HG03521 (cell line): ENCODE measurements around the gene OAS1.
"Not testable (repeated sequence)": the region's sequence is repeated elsewhere in the genome, so short reads cannot be mapped to it uniquely, and the experiment has no call there.

Experiments
- ATAC-seq: cut with Tn5 transposase; IDR thresholded peaks from one replicate; pipeline ENCODE4 v1.9.1; 2021; ENCODE audit warnings: mild to moderate bottlenecking, moderate library complexity; ENCODE audit not compliant: unreplicated experiment

OAS1 gene

DNA sequence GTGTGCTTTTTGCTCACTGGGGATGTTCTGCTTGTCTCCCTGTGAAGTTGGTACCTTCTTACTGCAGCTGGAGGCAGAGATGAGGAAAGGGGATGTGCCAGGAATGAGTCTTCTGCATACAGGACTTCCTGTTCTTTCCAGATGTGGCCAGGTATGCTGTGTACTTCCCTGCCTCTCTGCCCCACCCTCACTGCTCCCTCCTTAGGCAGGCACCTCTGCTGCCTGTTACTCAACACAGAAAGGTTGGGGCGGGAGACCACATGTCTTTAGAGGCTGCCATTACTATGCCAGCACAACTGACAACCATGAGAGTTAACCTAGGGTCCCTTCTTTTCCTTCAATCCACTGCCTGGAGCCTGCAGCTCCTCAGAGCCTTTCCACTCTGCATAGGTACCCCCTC, 29.5 kb downstream of the OAS1 start:
- ATAC-seq = no peak

DNA sequence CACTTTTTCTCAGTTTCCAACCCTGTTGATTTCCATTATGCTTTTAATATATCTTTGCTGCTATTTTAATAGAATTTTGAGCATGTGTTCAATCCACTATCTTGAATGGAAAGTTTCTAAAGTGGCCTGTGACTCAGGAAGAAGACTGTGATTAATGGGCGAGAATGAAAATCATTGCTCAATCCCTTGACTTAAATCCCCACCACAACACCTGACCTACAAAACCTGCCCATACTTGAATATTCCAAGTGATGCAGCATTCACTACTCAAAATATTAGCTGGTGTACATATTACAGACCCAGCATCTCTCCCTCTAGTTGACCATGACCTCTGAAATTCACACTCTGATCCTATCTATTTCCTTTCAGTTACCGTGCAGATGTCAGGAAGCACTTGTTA, 30.2 kb downstream of the OAS1 start:
- ATAC-seq = no peak

DNA sequence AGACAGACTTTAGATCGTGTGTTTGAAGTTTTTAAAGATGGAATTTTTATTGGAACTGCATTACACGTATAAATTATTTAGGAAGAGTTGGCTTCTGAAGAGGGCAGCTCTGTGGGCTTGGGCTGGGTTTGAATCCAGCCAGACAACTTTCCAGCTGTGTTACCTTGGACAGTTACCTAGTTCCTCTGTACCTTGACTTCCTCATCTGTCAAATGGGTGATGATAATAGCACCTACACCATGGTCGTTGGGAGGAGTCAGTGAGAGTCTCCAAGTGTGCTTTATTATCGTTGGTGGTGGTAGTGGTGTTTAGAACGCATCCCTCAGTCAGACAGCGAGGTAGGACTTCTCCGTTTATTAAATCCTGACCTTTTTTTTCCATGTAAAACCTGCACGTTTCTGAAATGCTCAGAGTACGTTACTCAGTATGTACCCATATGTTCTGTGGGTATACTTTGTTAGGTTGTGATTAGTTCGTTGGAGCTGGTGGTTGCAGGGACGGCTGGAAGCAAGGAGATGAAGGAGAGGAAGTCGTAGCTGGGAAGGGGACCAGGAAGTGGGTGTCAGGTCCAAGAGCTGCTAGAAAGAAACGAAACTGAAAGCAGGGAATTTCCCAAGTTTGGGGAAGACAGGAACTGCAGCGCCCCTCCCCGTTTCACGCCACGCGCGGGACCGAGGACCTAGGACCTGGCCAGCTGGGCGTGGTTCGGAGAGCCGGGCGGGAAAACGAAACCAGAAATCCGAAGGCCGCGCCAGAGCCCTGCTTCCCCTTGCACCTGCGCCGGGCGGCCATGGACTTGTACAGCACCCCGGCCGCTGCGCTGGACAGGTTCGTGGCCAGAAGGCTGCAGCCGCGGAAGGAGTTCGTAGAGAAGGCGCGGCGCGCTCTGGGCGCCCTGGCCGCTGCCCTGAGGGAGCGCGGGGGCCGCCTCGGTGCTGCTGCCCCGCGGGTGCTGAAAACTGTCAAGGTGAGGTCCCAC, 31.3 kb downstream of the OAS1 start, which contains the start of gene OAS3:
TSS of gene OAS3 (plus strand) at position 734 of the 979 bp plus-strand sequence. CDS start at position 791, 57 bp downstream.
- ATAC-seq = no peak

DNA sequence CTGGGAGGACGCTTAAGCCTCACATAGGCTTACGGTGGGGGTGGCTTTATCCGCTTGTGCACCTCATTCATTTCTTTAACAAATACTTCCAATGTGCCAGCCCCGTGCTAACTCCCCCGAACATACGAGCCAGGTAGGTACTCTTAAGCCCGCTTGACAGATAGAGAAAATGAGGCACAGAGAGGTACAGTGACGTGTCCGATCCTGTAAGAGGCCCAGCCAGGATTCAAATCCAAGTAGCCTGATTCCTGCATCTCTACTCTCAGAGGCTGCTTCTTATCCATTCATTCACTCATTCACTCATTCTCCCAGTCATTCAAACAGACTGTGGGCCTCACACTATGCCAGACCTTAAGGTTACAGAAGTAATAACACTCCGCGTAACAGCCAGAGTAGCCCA, 32.0 kb downstream of the OAS1 start:
- ATAC-seq = no peak

DNA sequence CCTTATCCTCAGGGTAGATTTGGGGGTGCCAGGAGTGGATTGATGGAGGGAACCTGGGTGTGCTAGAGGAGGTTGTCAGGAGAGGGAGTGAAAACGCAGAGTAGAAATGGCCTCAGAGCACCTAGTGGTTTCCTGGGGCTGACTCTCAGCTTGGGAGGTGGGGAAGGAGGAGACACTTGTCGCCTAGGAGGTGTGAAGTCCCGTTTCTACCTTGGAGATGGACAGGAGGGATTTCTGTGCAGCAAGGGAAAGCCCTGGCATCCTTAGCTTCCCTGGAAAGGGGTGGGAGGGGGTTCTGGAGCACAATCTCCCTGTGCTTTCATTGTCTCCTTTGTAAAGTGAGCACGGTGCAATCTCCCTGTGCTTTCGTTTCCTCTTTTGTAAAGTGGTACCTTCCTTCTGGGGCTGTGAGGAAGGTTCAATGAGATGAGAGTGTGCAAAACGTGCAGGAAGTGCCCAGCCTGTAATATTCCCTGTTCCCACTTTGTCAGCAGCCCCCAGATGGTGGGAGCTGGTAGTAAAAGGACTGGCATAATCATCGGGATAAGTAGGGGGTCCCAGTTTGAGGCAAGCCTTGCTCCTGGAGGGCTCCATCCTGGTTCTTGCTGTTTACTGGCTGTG, 33.1 kb downstream of the OAS1 start:
- ATAC-seq = peak; percentile 56

DNA sequence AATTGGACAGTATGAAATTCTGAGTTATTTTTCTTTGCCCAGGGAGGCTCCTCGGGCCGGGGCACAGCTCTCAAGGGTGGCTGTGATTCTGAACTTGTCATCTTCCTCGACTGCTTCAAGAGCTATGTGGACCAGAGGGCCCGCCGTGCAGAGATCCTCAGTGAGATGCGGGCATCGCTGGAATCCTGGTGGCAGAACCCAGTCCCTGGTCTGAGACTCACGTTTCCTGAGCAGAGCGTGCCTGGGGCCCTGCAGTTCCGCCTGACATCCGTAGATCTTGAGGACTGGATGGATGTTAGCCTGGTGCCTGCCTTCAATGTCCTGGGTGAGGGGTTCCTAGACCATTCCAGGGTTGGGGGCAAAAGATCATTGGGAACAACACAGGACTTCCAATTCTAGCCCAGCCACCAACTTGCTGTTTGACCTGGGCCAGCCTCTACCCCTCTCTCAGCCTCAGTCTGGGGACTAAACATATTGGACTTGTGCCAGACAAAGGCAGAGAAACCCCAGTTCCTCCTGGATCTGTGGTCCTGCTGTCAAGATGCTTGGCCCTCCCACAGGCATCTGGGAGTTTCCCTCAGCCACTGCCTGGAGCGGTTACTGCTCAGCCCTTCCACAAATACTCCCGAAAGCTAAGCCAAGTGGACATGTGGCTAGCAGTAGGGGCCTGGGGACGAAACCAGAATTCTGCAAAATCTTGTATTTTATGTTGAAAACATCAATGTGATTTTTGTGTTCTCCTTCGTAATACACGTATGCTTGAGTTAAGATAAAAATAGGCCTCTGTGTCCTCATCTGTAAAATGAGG, 35.0 kb downstream of the OAS1 start:
- no peak for ATAC-seq

DNA sequence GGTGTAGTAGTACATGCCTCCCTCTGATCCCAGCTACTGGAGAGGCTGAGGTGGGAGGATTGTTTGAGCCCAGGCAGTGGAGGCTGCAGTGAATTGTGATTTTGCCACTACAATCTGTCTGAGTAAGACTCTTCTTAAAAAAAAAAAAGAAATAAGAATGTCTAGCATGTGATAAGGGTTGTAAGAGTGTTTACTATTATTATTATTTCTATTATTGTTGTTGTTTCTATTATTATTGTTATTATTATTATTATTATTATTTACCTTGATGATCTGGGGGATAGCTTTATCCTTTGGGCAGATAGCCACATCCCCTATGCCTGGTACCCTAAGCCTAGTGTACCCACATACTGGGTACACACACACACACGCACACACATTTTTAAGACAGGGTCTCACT, 35.8 kb downstream of the OAS1 start:
- no peak for ATAC-seq

DNA sequence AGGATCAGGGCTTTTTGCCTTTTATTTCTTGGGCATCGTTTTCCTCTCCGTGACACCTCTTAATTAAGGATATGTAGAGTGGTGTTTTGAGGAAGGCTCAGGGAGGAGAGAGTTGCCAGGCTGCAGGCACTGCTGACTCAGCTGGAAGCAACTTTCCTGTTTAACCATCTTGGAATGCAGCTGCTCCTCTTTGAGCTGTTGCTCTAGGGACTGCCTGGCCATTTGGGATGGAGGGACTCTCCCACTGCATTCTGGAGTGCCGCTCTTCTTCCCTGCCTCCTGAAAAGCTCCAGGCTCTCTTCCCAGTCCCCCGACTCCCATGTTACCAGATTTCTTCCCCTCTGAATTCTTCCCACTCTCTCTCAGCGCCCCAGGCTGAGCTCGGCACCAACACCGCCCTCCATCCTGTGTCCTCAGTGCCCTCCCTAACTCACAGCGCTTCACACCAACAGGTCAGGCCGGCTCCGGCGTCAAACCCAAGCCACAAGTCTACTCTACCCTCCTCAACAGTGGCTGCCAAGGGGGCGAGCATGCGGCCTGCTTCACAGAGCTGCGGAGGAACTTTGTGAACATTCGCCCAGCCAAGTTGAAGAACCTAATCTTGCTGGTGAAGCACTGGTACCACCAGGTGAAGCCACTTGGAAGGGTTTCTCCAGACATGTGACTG, 37.4 kb downstream of the OAS1 start:
- no peak for ATAC-seq

DNA sequence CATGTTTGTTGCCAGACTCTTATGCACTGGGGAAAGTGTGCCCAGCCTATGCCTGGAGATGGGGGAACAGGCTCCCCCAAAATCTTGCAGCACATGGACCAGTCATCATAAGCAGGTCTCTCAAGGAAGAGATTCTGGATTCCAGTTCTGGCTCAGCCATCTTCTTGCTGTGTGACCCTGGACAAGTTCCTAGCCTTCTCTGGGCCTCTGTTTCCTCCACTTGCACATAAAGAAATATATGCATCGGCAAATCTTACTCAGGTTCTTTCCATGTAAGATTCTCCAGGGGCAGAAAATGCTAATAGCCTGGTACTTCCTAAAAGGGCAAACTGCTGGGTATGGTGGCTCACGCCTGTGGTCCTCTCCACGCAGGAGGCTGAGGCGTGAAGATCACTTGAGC, 38.8 kb downstream of the OAS1 start:
- ATAC-seq = no peak

DNA sequence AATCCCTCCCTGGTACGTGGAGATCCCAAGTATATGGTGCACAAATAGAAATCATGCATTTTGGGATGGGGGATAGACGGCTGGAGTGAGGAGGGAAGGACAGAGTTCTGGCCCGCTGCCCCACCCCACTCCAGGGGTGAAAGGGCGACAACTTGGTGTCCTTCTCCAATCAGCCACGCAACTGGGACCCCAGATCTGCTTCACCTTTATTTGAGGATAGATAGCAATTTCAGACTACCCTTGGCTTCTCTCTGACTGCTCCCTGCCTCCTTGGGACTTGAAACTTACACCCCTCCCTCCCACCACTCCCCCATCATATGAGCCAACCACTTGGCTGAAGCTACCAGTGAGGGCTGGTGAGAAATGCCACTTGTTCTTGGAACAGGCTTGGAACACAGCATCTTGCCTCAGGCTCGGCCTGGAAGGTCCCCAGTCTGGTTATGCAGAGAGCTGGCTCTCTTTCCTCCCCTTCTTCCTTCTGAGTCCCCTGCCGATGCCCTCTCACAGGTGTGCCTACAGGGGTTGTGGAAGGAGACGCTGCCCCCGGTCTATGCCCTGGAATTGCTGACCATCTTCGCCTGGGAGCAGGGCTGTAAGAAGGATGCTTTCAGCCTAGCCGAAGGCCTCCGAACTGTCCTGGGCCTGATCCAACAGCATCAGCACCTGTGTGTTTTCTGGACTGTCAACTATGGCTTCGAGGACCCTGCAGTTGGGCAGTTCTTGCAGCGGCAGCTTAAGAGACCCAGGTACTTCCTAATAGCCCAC, 39.7 kb downstream of the OAS1 start:
- ATAC-seq = no peak

DNA sequence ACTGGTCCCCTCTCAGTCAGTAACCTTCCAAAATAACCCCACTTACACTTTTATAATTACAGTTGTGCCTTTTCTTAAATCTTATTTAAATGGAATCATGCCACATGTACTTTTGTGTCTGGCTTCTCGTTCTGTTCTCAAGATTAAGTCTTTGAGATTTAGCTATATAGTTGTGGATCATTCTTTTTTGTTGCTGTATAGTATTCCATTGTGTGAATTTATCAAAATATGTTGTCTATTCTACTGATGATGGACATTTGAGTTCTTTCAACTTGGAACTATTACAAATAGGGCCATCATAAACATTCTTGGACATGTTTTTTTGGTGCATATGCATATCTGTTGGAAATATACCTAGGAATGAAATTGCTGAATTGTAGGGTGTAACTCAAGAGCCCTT, 40.6 kb downstream of the OAS1 start:
- no peak for ATAC-seq

DNA sequence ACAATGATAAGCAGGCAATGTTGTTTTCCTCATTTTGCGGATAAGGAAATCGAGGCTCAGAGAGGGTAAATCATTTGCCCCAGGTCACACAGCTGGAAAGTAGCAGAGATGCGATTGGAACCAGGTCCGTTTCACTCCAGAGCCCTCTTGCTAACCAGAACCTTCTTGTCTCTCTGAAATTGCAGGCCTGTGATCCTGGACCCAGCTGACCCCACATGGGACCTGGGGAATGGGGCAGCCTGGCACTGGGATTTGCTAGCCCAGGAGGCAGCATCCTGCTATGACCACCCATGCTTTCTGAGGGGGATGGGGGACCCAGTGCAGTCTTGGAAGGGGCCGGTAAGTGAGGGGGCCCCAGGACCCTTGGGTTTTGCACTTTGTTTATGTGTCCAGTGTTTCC, 41.0 kb downstream of the OAS1 start:
- ATAC-seq = no peak

DNA sequence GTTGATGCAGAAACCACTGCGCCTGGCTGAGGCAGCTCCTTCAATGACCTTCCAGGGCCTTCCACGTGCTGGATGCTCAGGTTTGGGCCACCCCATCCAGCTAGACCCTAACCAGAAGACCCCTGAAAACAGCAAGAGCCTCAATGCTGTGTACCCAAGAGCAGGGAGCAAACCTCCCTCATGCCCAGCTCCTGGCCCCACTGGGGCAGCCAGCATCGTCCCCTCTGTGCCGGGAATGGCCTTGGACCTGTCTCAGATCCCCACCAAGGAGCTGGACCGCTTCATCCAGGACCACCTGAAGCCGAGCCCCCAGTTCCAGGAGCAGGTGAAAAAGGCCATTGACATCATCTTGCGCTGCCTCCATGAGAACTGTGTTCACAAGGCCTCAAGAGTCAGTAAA, 42.0 kb downstream of the OAS1 start:
- ATAC-seq = no peak

DNA sequence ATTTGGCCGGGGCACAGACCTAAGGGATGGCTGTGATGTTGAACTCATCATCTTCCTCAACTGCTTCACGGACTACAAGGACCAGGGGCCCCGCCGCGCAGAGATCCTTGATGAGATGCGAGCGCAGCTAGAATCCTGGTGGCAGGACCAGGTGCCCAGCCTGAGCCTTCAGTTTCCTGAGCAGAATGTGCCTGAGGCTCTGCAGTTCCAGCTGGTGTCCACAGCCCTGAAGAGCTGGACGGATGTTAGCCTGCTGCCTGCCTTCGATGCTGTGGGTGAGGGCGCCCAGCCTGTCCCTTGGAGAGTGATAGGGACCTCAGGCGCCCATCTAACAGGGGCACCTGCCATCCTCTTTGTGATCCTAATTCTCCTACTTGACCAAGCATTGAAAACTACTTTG, 43.9 kb downstream of the OAS1 start:
- ATAC-seq = no peak

DNA sequence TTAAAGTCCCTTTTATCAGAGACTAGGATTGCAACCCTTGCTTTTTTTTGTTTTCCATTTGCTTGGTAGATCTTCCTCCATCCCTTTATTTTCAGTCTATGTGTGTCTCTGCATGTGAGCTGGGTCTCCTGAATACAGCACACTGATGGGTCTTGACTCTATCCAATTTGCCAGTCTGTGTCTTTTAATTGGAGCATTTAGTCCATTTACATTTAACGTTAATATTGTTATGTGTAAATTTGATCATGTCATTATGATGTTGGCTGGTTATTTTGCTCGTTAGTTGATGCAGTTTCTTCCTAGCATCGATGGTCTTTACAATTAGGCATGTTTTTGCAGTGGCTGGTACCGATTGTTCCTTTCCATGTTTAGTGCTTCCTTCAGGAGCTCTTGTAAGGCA, 50.4 kb downstream of the OAS1 start:
- ATAC-seq = not testable (repeated sequence)

DNA sequence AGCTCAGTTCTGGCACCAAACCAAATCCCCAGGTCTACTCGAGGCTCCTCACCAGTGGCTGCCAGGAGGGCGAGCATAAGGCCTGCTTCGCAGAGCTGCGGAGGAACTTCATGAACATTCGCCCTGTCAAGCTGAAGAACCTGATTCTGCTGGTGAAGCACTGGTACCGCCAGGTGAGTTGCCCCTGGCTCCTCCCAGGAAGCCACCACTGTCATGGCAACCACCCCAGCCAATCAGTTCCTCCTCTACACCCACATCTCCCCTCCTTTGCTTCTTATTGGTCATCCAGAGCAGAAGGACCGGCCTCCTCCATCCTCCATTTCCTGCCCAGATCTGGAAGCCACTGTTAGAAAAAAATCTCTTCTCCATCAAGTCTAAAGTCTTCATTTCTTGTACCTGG, 54.3 kb downstream of the OAS1 start:
- no peak for ATAC-seq

DNA sequence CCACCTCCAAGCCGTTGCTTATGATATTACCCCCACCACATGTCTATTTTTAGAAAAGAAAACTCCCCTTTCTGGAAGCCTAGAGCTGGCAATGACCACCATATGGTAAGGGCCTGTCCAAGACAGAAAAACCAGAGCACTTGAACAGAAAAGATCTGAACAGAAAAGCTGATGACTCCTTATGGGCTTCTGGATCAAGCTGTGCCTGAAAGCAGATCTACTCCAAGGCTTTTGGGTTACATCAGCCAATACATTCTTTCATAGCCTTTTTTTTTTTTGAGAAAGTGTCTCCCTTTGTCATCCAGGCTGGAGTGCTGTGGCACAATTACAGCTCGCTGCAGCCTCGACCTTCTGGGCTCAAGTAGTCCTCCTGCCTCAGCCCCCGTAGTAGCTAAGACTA, 54.8 kb downstream of the OAS1 start:
- ATAC-seq = no peak

DNA sequence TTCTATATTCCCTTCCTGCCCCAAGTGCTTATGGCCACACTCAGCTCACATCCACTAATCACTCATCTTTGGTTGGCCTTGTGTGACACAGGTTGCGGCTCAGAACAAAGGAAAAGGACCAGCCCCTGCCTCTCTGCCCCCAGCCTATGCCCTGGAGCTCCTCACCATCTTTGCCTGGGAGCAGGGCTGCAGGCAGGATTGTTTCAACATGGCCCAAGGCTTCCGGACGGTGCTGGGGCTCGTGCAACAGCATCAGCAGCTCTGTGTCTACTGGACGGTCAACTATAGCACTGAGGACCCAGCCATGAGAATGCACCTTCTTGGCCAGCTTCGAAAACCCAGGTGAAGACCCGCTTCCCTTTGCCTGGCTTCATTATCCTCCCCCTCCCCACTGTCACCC, 55.8 kb downstream of the OAS1 start:
- no peak for ATAC-seq

DNA sequence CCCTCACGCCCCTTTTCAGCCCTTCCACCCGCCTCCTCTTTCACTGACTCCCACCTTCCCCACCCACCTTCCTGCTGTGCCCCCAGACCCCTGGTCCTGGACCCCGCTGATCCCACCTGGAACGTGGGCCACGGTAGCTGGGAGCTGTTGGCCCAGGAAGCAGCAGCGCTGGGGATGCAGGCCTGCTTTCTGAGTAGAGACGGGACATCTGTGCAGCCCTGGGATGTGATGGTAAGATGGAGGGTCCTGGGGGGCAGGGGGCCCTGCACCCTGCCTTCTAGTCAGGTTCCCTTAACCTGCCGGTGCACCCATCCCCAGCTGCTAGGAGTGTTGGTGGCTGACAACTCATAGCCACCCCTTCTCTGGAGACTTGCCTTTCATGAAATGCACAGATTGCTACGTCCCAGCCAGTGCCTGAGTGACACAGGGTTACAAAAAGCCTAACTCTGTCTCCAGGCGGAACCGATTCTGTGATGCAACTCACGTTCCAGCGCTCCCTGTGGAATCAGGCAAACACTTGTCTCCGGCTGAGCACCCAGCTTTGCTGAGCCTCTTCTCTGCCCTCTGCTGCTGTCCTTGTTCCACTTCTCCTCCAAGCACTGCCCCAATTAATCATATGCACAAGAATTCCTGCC, 56.6 kb downstream of the OAS1 start:
- ATAC-seq = no peak
